AG09319 (cell line): ENCODE data around the gene MAK.

Experiments
- DNase-seq: peaks from one replicate; pipeline ENCODE4 v3.0.0-alpha.2; 2010; ENCODE audit warnings: low read depth; ENCODE audit errors: extremely low read depth
- CTCF ChIP-seq: IDR thresholded peaks from 2 replicates; pipeline ENCODE4 v1.5.1; 2011; ENCODE audit warnings: low read depth, mild to moderate bottlenecking, inconsistent platforms, low read length, moderate library complexity

Gene MAK

GRCh38 chr6:10847684-10848083 lies 9.3 kb upstream of the MAK start:
- DNase-seq, result no peak
- peak; percentile 9; the same call in 1 of the 2 replicates for TF ChIP-seq CTCF

- no peak for TF ChIP-seq CTCF
- no peak for DNase-seq
These were observed 5.2 kb upstream of the MAK start for GRCh38 chr6:10843554-10843953.

- DNase-seq, result no peak
- no peak for TF ChIP-seq CTCF
These were observed 525 bp upstream of the MAK start for GRCh38 chr6:10838794-10839333.

GRCh38 chr6:10837622-10837994 lies 731 bp downstream of the MAK start:
- TF ChIP-seq CTCF, result no peak
- no peak for DNase-seq

GRCh38 chr6:10837009-10837621 lies 1.2 kb downstream of the MAK start:
- DNase-seq, result no peak
- TF ChIP-seq CTCF, result no peak

GRCh38 chr6:10834823-10835222 lies 3.5 kb downstream of the MAK start:
- TF ChIP-seq CTCF, result no peak

GRCh38 chr6:10831609-10832008 lies 6.7 kb downstream of the MAK start:
- no peak for TF ChIP-seq CTCF

More at GRCh38 chr6:10834823-10835222, 3.5 kb downstream of the MAK start:
- no peak for DNase-seq

More at GRCh38 chr6:10831609-10832008, 6.7 kb downstream of the MAK start:
- no peak for DNase-seq
